Measurements from ENCODE around the gene DGCR8.

DNA sequence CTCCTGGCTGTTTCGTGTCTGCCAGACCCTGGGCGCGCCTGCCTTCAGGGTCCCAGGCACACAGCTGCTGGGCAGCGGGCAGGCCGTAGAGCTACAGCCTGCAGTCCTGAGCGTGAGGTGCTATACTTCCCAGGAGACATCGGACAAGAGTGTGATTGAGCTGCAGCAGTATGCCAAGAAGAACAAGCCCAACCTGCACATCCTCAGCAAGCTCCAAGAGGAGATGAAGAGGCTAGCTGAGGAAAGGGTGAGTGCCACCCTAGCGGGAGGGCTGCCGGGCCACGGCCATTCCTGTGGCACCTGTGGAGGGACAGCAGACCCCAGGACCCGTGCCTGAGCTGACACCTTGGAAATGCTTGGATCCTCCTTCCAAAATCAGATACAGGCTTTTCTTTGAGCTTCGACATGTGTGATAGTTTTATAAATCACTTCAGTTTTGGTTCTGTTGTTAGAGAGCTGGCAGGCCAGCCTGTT lies 28.8 kb downstream of the DGCR8 start:
- TF ChIP-seq ZFP3 (CRISPR knock-in tag; IDR thresholded peaks at IDR 0.05) (no peak), TCF4 (CRISPR knock-in tag; IDR thresholded peaks at IDR 0.05; ENCODE audit: borderline replicate concordance) (no peak), ZNF565 (CRISPR knock-in tag; conservative IDR thresholded peaks at IDR 0.05; ENCODE audit: low read depth) (no peak), ZFP30 (CRISPR knock-in tag; IDR thresholded peaks at IDR 0.05) (no peak)

All from SK-N-SH treated with all-trans-retinoic acid at 6 μM for 48 hours (cell line).